H9 (cell line): Measurements from ENCODE around the gene FREM1. TPM values are rescaled to one million over a fixed set of nuclear protein-coding genes. Genes with fewer than 3 reads are reported as not detected.

Experiments used
- DNase-seq: peaks from one replicate; pipeline ENCODE4 v3.0.0-alpha.2; 2017
- H2AFZ ChIP-seq: one replicate; pipeline ENCODE4 v1.6.1; 2013; ENCODE audit warnings: mild to moderate bottlenecking, low read length, control low read depth, moderate library complexity
- H2AK5ac ChIP-seq: 2 replicates; pipeline ENCODE4 v1.6.1; 2013; ENCODE audit warnings: low read length, control low read depth, mixed read lengths; ENCODE audit not compliant: insufficient read length
- H2BK120ac ChIP-seq: one replicate; pipeline ENCODE4 v1.6.1; 2013; ENCODE audit warnings: low read depth, mild to moderate bottlenecking, low read length, control low read depth, inconsistent platforms; ENCODE audit not compliant: poor library complexity, severe bottlenecking
- H2BK12ac ChIP-seq: 2 replicates; pipeline ENCODE4 v1.6.1; 2013; ENCODE audit warnings: low read length, control low read depth, mixed read lengths, low read depth; ENCODE audit not compliant: insufficient read length
- H2BK15ac ChIP-seq: 2 replicates; pipeline ENCODE4 v1.6.1; 2013; ENCODE audit warnings: low read depth, low read length, control low read depth
- H2BK20ac ChIP-seq: one replicate; pipeline ENCODE4 v1.6.1; 2013; ENCODE audit warnings: low read depth, mild to moderate bottlenecking, low read length, control low read depth, inconsistent platforms; ENCODE audit not compliant: poor library complexity, severe bottlenecking
- H2BK5ac ChIP-seq: 2 replicates; pipeline ENCODE4 v1.6.1; 2013; ENCODE audit warnings: low read length, control low read depth, mixed read lengths; ENCODE audit not compliant: insufficient read length
- H3K14ac ChIP-seq: 2 replicates; pipeline ENCODE4 v1.6.1; 2013; ENCODE audit warnings: low read length, control low read depth; ENCODE audit not compliant: insufficient read depth
- H3K18ac ChIP-seq: 2 replicates; pipeline ENCODE4 v1.6.1; 2013; ENCODE audit warnings: low read depth, mild to moderate bottlenecking, mixed read lengths, low read length, control low read depth; ENCODE audit not compliant: insufficient read length
- H3K23ac ChIP-seq: 2 replicates; pipeline ENCODE4 v1.6.1; 2013; ENCODE audit warnings: low read length, control low read depth, mixed read lengths, low read depth; ENCODE audit not compliant: insufficient read length
- H3K23me2 ChIP-seq: 2 replicates; pipeline ENCODE4 v1.6.1; 2013; ENCODE audit warnings: low read depth, mild to moderate bottlenecking, mixed read lengths, low read length, control low read depth; ENCODE audit not compliant: insufficient read length, poor library complexity, severe bottlenecking
- H3K27ac ChIP-seq: 2 replicates; pipeline ENCODE4 v1.5.1; 2013; ENCODE audit warnings: low read length, control low read depth, mixed read lengths, low read depth; ENCODE audit not compliant: insufficient read length
- H3K27me3 ChIP-seq: 2 replicates; pipeline ENCODE4 v1.6.1; 2013; ENCODE audit warnings: low read length, control low read depth, inconsistent platforms; ENCODE audit not compliant: insufficient read depth
- H3K4ac ChIP-seq: 2 replicates; pipeline ENCODE4 v1.6.1; 2013; ENCODE audit warnings: low read depth, mild to moderate bottlenecking, control low read depth, inconsistent platforms, low read length, moderate library complexity
- H3K4me1 ChIP-seq: 2 replicates; pipeline ENCODE4 v1.6.1; 2013; ENCODE audit warnings: low read length, control low read depth, inconsistent platforms; ENCODE audit not compliant: insufficient read depth
- H3K4me2 ChIP-seq: 2 replicates; pipeline ENCODE4 v1.6.1; 2013; ENCODE audit warnings: low read length, control low read depth, mixed read lengths; ENCODE audit not compliant: insufficient read length, insufficient read depth
- H3K56ac ChIP-seq: 2 replicates; pipeline ENCODE4 v1.6.1; 2013; ENCODE audit warnings: low read depth, mild to moderate bottlenecking, mixed read lengths, low read length, control low read depth; ENCODE audit not compliant: insufficient read length
- H3K79me1 ChIP-seq: 2 replicates; pipeline ENCODE4 v1.6.1; 2013; ENCODE audit warnings: low read depth, mild to moderate bottlenecking, moderate library complexity, low read length, control low read depth, inconsistent platforms; ENCODE audit not compliant: insufficient read depth, poor library complexity, severe bottlenecking
- H3K79me2 ChIP-seq: 2 replicates; pipeline ENCODE4 v1.6.1; 2013; ENCODE audit warnings: low read length, control low read depth, inconsistent platforms; ENCODE audit not compliant: insufficient read depth
- H3K9ac ChIP-seq: 2 replicates; pipeline ENCODE4 v1.6.1; 2013; ENCODE audit warnings: low read length, control low read depth, mixed read lengths; ENCODE audit not compliant: insufficient read length; ENCODE audit errors: extremely low read depth
- H3K9me3 ChIP-seq: one replicate; pipeline ENCODE4 v1.6.1; 2013; ENCODE audit warnings: low read depth, low read length, inconsistent platforms; ENCODE audit not compliant: control insufficient read depth
- H3T11ph ChIP-seq: one replicate; pipeline ENCODE4 v1.6.1; 2013; ENCODE audit warnings: mild to moderate bottlenecking, low read length, control low read depth, inconsistent platforms
- H4K20me1 ChIP-seq: one replicate; pipeline ENCODE4 v1.6.1; 2013; ENCODE audit not compliant: control insufficient read depth, insufficient read length, insufficient read depth
- H4K5ac ChIP-seq: 2 replicates; pipeline ENCODE4 v1.6.1; 2013; ENCODE audit warnings: low read depth, mild to moderate bottlenecking, mixed read lengths, low read length, control low read depth; ENCODE audit not compliant: insufficient read length
- H4K8ac ChIP-seq: replicated peaks from 2 replicates; pipeline ENCODE4 v1.6.1; 2013; ENCODE audit warnings: low read length, control low read depth, mixed read lengths, low read depth; ENCODE audit not compliant: insufficient read length
- H4K91ac ChIP-seq: 2 replicates; pipeline ENCODE4 v1.6.1; 2013; ENCODE audit warnings: low read depth, mild to moderate bottlenecking, moderate library complexity, mixed read lengths, low read length, control low read depth; ENCODE audit not compliant: insufficient read length
- H3K27ac Mint-ChIP-seq, 3 experiments: 2 replicates in 2 of 3; 3 replicates in 1 of 3; pipeline ENCODE4 v1.8.0; 2020 to 2021; ENCODE audit warnings: mixed read lengths in 3 of 3, mild to moderate bottlenecking in 1 of 3, moderate library complexity in 1 of 3
- H3K27me3 Mint-ChIP-seq: 2 replicates; pipeline ENCODE4 v1.8.0; 2021; ENCODE audit warnings: low read depth, mild to moderate bottlenecking, moderate library complexity, mixed read lengths
- H3K36me3 Mint-ChIP-seq, 3 experiments: 2 replicates in 2 of 3; 3 replicates in 1 of 3; pipeline ENCODE4 v1.8.0; 2020 to 2021; ENCODE audit warnings: low read depth in 3 of 3, mixed read lengths in 3 of 3; ENCODE audit not compliant: insufficient read depth in 1 of 3
- H3K4me1 Mint-ChIP-seq, 2 experiments: 2 replicates each; pipeline ENCODE4 v1.8.0; 2020; ENCODE audit warnings: mixed read lengths in 2 of 2
- H3K4me3 Mint-ChIP-seq, 2 experiments: 2 replicates in 1 of 2; 3 replicates in 1 of 2; pipeline ENCODE4 v1.8.0; 2020 to 2021; ENCODE audit warnings: mild to moderate bottlenecking in 2 of 2, mixed read lengths in 2 of 2, moderate library complexity in 1 of 2
- H3K9me3 Mint-ChIP-seq, 2 experiments: 2 replicates in 1 of 2; 3 replicates in 1 of 2; pipeline ENCODE4 v1.8.0; 2020; ENCODE audit warnings: mild to moderate bottlenecking in 2 of 2, mixed read lengths in 2 of 2, moderate library complexity in 1 of 2
- CTCF ChIP-seq: fragments of 200-600 bp; sonication (generic); conservative IDR thresholded peaks from 3 replicates; pipeline ENCODE4 v1.8.0; 2021; ENCODE audit warnings: antibody characterized with exemption, mild to moderate bottlenecking
- WGBS: extraction: QIAGEN DNeasy Blood & Tissue Kit; methylation state at CpG from one replicate; pipeline ENCODE4 v1.1.7; 2013; ENCODE audit warnings: missing lambda C conversion rate, low lambda C conversion rate, mixed read lengths; ENCODE audit not compliant: insufficient read length; ENCODE audit errors: extremely low coverage; 5-methylcytosine and 5-hydroxymethylcytosine counted together
- total RNA-seq: library from RNA; stranded (reverse); gene quantifications from 2 replicates; pipeline ENCODE4 v1.2.1, GENCODE V29; 2021

The FREM1 gene
- total RNA-seq, 1 experiment from 2014 or later, result 0.44 TPM

- no peak overlapping the region for H4K91ac ChIP-seq
- no peaks in the 10 kb centered on the region for H3K9me3 Mint-ChIP-seq
- no peak for DNase-seq
- no peak overlapping the region for H3K14ac ChIP-seq
- no peak overlapping the region for H2BK15ac ChIP-seq
- H3K27ac ChIP-seq, result no peak overlapping the region
- H3K56ac ChIP-seq, result no peak overlapping the region
- H4K8ac ChIP-seq, result no peak overlapping the region
- H3K4me1 Mint-ChIP-seq, result no peaks in the 10 kb centered on the region
- no peak overlapping the region for H2BK5ac ChIP-seq
- H3K18ac ChIP-seq, result no peak overlapping the region
- H2AFZ ChIP-seq, result no peak overlapping the region
- no peak overlapping the region for H3K23ac ChIP-seq
- H3T11ph ChIP-seq, result no peak overlapping the region
- H3K9me3 ChIP-seq, result no peaks in the 10 kb centered on the region
- H3K27me3 ChIP-seq, result no peaks in the 10 kb centered on the region
- H3K79me1 ChIP-seq, result no peaks in the 10 kb centered on the region
- no CpG with 5 or more reads among the region's 5 CpGs for WGBS
- H4K5ac ChIP-seq, result no peak overlapping the region
- H3K4me3 Mint-ChIP-seq, result no peak overlapping the region
- H3K27ac Mint-ChIP-seq, result no peak overlapping the region
- H2BK12ac ChIP-seq, result no peak overlapping the region
- H4K20me1 ChIP-seq, result no peaks in the 10 kb centered on the region
- H3K36me3 Mint-ChIP-seq, result no peaks in the 10 kb centered on the region; a peak in 1 of 7 replicates
- H3K23me2 ChIP-seq, result no peaks in the 10 kb centered on the region
- H2AK5ac ChIP-seq, result no peak overlapping the region
- no peaks in the 10 kb centered on the region for H3K79me2 ChIP-seq
- H2BK120ac ChIP-seq, result no peak overlapping the region
- H3K4me2 ChIP-seq, result no peak overlapping the region
- no peaks in the 10 kb centered on the region for H3K27me3 Mint-ChIP-seq
- no peak for TF ChIP-seq CTCF
- no peaks in the 10 kb centered on the region for H3K4me1 ChIP-seq
- H2BK20ac ChIP-seq, result no peak overlapping the region
- H3K9ac ChIP-seq, result no peak overlapping the region
- H3K4ac ChIP-seq, result no peak overlapping the region
Measured at GRCh38 chr9:14788846-14789245, 121.4 kb downstream of the FREM1 start.
